Esophagus muscularis mucosa (tissue), 4 donors: ENCODE results near the gene GSTK1. TPM values are rescaled to one million over a fixed set of nuclear protein-coding genes. Genes with fewer than 3 reads are reported as not detected.

Source experiments
- DNase-seq: peaks from one replicate; pipeline ENCODE4 v3.0.0-alpha.2; 2017; ENCODE audit errors: extremely low spot score
- H3K27ac ChIP-seq, 4 donors: fragments of 200-600 bp; sonication (generic); replicated peaks in 1 of 4; 1 replicate in 3 of 4; 2 replicates in 1 of 4; pipeline ENCODE4 v1.5.1; 2016 to 2019; ENCODE audit warnings: mild to moderate bottlenecking in 1 of 4
- H3K27me3 ChIP-seq, 4 donors: fragments of 200-600 bp; sonication (generic); one replicate each; pipeline versions ENCODE4 v1.5.1 to v1.6.0; 2016 to 2019
- H3K36me3 ChIP-seq, 4 donors: fragments of 200-600 bp; sonication (generic); one replicate each; pipeline ENCODE4 v1.5.1; 2016 to 2019
- H3K4me1 ChIP-seq, 4 donors: fragments of 200-600 bp; sonication (generic); one replicate each; pipeline ENCODE4 v1.5.1; 2016 to 2019
- H3K4me3 ChIP-seq, 4 donors: fragments of 200-600 bp; sonication (generic); 1 replicate in 2 of 4; 2 replicates in 2 of 4; pipeline ENCODE4 v1.5.1; 2016 to 2019; ENCODE audit warnings: mild to moderate bottlenecking in 4 of 4, moderate library complexity in 1 of 4
- H3K9me3 ChIP-seq, 4 donors: fragments of 200-600 bp; sonication (generic); 1 replicate in 3 of 4; 2 replicates in 1 of 4; pipeline ENCODE4 v1.5.1; 2016 to 2019
- EP300 ChIP-seq: sonication (generic); formaldehyde crosslinking; IDR thresholded peaks from one replicate; pipeline ENCODE4 v1.6.1; 2017; ENCODE audit warnings: antibody characterized with exemption
- POLR2A ChIP-seq: fragments of 450-650 bp; IDR thresholded peaks from one replicate; pipeline ENCODE4 v1.6.1; 2017; ENCODE audit warnings: antibody characterized with exemption, moderate library complexity, mild to moderate bottlenecking, low read depth
- POLR2AphosphoS5 ChIP-seq, 2 donors: sonication (generic); formaldehyde crosslinking; IDR thresholded peaks; one replicate each; pipeline ENCODE4 v1.6.1; 2017; ENCODE audit warnings: antibody characterized with exemption in 2 of 2
- WGBS: methylation state at CpG from one replicate; pipeline ENCODE4 v1.1.5; 2018; 5-methylcytosine and 5-hydroxymethylcytosine counted together
- intact Hi-C: fragments of 100-400 bp; cut with DNase I; formaldehyde crosslinking; loops from one replicate; pipeline ENCODE4 v1.15.1; 2023
- total RNA-seq, 4 donors: library from RNA; depleted of rRNA; stranded (reverse); fragments of >200 nt; gene quantifications; one replicate each; pipeline versions ENCODE4 v1.1.0 to v1.2.1, GENCODE V29; 2016
- TF ChIP-seq, protein P1 (sequence below), 3 experiments: fragments of 200-600 bp in 2 of 3; fragments of 450-650 bp in 1 of 3; sonication (generic) in 2 of 3; IDR thresholded peaks; one replicate each; pipeline ENCODE4 v1.5.1; 2017 to 2019; ENCODE audit warnings: antibody characterized with exemption in 3 of 3, mild to moderate bottlenecking in 2 of 3, moderate library complexity in 1 of 3

The GSTK1 gene
- total RNA-seq, 4 donors from 2014 or later: 91.8 to 123 (median 110) TPM

DNA sequence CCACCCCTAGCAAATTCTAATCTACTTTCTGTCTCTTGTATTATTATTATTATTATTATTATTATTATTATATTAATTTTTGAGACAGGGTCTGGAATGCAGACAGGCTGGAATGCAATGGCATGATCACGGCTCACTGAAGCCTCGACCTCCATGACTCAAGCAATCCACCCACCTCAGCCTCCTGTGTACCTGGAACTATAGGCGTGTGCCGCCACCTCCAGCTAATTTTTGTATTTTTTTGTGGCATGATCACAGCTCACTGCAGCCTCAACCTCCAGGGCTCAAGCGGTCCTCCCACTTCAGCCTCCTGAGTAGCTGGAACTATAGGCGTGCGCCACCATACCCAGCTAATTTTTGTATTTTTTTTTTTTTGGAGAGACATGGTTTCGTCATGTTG, 18.9 kb downstream of the GSTK1 start:
- DNase-seq: no peak
- Histone ChIP-seq H3K27ac (no peak overlapping the region), H3K4me3 (no peak overlapping the region), H3K27me3 (no peaks in the 10 kb centered on the region), H3K9me3 (no peaks in the 10 kb centered on the region), H3K4me1 (peaks cover 13 to 22% (median 20%) of the 10 kb centered on the region in 4 donors), H3K36me3 (no peaks in the 10 kb centered on the region)
- intact Hi-C loops: no loop called here
- WGBS: 95% methylated on average over 8 of the region's 8 CpGs
- TF ChIP-seq EP300: no peak
- TF ChIP-seq POLR2AphosphoS5 (IDR thresholded peaks at IDR 0.05): no peak
- no peak for TF ChIP-seq POLR2A
- TF ChIP-seq, protein P1, sequence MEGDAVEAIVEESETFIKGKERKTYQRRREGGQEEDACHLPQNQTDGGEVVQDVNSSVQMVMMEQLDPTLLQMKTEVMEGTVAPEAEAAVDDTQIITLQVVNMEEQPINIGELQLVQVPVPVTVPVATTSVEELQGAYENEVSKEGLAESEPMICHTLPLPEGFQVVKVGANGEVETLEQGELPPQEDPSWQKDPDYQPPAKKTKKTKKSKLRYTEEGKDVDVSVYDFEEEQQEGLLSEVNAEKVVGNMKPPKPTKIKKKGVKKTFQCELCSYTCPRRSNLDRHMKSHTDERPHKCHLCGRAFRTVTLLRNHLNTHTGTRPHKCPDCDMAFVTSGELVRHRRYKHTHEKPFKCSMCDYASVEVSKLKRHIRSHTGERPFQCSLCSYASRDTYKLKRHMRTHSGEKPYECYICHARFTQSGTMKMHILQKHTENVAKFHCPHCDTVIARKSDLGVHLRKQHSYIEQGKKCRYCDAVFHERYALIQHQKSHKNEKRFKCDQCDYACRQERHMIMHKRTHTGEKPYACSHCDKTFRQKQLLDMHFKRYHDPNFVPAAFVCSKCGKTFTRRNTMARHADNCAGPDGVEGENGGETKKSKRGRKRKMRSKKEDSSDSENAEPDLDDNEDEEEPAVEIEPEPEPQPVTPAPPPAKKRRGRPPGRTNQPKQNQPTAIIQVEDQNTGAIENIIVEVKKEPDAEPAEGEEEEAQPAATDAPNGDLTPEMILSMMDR (IDR thresholded peaks at IDR 0.05): no peak

- DNase-seq: no peak
- Histone ChIP-seq H3K9me3 (no peaks in the 10 kb centered on the region), H3K4me1 (peaks cover 21 to 30% (median 27%) of the 10 kb centered on the region in 4 donors), H3K27me3 (no peaks in the 10 kb centered on the region), H3K36me3 (no peaks in the 10 kb centered on the region), H3K27ac (no peak overlapping the region), H3K4me3 (no peak overlapping the region)
- 91% methylated on average over 4 of the region's 4 CpGs for WGBS
- TF ChIP-seq EP300: no peak
- no peak for TF ChIP-seq POLR2AphosphoS5 (IDR thresholded peaks at IDR 0.05)
- TF ChIP-seq POLR2A: no peak
- TF ChIP-seq, protein P1 (IDR thresholded peaks at IDR 0.05): no peak
- intact Hi-C loops: no loop called here
Observed at GRCh38 chr7:143283381-143283780, 20.1 kb downstream of the GSTK1 start.

DNA sequence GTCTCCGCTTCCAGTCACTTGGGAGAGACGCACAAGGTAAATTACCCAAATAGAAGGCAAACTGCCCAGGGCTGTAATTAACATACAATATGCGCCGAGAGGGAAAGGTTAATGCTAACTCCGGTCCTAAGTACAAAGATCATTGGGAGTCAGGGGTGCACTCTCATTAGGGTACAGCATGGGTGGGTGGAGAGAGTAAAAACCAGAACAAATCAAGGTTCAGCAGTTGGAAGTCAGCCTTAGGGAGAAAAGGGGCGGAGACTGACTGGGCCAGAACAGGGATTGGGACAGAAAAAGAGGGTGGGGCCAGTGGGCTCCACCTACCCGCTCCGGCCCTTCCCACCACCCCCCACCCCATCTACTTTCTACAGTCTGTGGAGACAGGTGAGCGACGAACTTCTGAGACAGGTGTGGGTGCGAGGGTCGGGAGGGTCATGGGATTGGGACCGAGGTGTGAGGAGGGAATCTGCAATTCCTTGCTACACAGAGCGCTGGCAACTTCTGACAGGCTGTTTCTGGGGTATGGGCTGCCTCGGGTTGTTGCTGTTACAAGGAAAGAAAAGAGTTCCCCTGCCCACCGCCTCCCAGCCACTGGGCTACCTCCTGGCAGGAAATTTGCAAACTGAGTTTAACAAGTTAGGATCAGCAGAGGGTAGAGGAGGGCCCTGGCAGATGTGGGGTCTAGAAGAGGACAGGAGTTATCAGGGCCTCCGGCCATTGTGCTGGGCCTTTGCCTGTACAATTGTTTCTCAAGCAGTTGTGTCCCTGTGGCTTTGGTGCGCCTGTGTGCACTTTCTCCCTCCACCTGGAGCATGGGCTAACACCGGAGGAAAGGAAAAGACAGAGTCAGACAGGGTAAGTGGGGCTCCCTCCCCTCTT, 21.6 kb downstream of the GSTK1 start, which contains the start of gene TMEM139:
Gene TMEM139 (plus strand): TSS at position 368 of the 879 bp plus-strand sequence. CDS start 1,000 bp downstream, outside the sequence.
- TF ChIP-seq POLR2AphosphoS5 (IDR thresholded peaks at IDR 0.05) (no peak), POLR2A (no peak), EP300 (no peak)
- no peak within 1 kb of the TSS for H3K27ac ChIP-seq
- H3K4me3 ChIP-seq: no peak within 1 kb of the TSS

DNA sequence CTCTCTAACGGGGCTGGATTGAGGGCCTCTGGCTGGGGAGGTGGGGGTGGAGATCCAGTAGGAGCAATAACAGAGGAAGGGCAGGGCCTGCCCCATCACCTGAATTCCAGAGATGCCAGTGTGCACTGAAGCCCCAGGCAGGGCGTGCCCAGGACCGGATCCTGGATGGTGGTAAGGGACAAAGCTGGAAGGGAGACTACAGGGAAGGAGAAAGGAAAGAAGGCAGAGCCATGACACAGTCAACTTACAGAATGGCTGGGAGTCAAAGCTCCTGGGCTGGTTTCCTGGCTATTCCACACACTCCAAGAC, 22.2 kb downstream of the GSTK1 start:
- WGBS: 90% methylated on average over 2 of the region's 3 CpGs
- Histone ChIP-seq H3K36me3 (no peaks in the 10 kb centered on the region), H3K9me3 (no peaks in the 10 kb centered on the region), H3K4me3 (no peak overlapping the region), H3K27ac (no peak overlapping the region), H3K27me3 (no peaks in the 10 kb centered on the region), H3K4me1 (peaks cover 23 to 32% (median 26%) of the 10 kb centered on the region in 4 donors)
- no peak for TF ChIP-seq POLR2AphosphoS5 (IDR thresholded peaks at IDR 0.05)
- TF ChIP-seq EP300: no peak
- TF ChIP-seq, protein P1 (IDR thresholded peaks at IDR 0.05): no peak
- no peak for TF ChIP-seq POLR2A
- intact Hi-C loops: no loop called here
- no peak for DNase-seq

More for the DNA sequence above, 21.6 kb downstream of the GSTK1 start, which contains the start of gene TMEM139:
- Histone ChIP-seq H3K27me3 (no peaks in the 10 kb centered on the region), H3K9me3 (no peaks in the 10 kb centered on the region), H3K4me1 (peaks cover 20 to 31% (median 26%) of the 10 kb centered on the region in 4 donors), H3K36me3 (no peaks in the 10 kb centered on the region)
- no peak for DNase-seq
- WGBS: 77% methylated on average over 12 of the region's 19 CpGs
- intact Hi-C loops: no loop called here

- TF ChIP-seq POLR2A (no peak), POLR2AphosphoS5 (IDR thresholded peaks at IDR 0.05) (no peak), EP300 (no peak)
- TF ChIP-seq, protein P1 (IDR thresholded peaks at IDR 0.05): no peak
- Histone ChIP-seq H3K27ac (no peak overlapping the region), H3K4me1 (peaks cover 27 to 38% (median 29%) of the 10 kb centered on the region in 4 donors), H3K4me3 (no peak overlapping the region), H3K9me3 (no peaks in the 10 kb centered on the region), H3K36me3 (no peaks in the 10 kb centered on the region), H3K27me3 (no peaks in the 10 kb centered on the region)
- 98% methylated on average over 9 of the region's 11 CpGs for whole genome bisulfite sequencing
- DNase-seq: no peak
- intact Hi-C loops: no loop called here
Observed at GRCh38 chr7:143285806-143286521, 22.7 kb downstream of the GSTK1 start.
